ENCODE measurements around the gene TYMS. TPM values are rescaled to one million over a fixed set of nuclear protein-coding genes. Genes with fewer than 3 reads are reported as not detected.
A peak's percentile ranks its signal among the peaks of the same experiment; 100 is the strongest.

TYMS gene
- total and polyA plus RNA-seq, 9 of the 15 experiments (the other 6 are each of a cell fraction or from before 2014, with no cell fraction given) = 69.1 to 409 (median 175) TPM

GRCh38 chr18:634551-635045, 22.9 kb upstream of the TYMS start:
- ChIA-PET POLR2A (interaction anchor here (0.6 to 1.4 kb wide), 2 partner anchors 9 to 1038 kb away, joined by 3 read pairs; no protein-coding TSS in a partner anchor), CTCF (ENCODE audit: low intra/inter-chr PET ratio) (no interaction called here)
- Histone ChIP-seq H2AFZ (ENCODE audit: low read depth, low read length) (0 out of 2 replicates have a peak overlapping the region, but pooled peaks have one; percentile 6), H3K4me1 (replicated peaks in 1 of 2; ENCODE audit: control insufficient read depth in 2 of 2, insufficient read depth in 2 of 2, low read length in 2 of 2) (peaks cover 0 to 2% of the 10 kb centered on the region in 2 experiments; a peak in 4 of 5 replicates), H4K20me1 (replicated peaks; ENCODE audit: control insufficient read depth, insufficient read depth, low read length) (no peaks in the 10 kb centered on the region), H3K36me3 (ENCODE audit: control insufficient read depth, insufficient read depth, low read length) (no peaks in the 10 kb centered on the region), H3K4me2 (ENCODE audit: insufficient read depth, low read length) (no peak overlapping the region), H3K79me2 (ENCODE audit: control insufficient read depth, insufficient read depth, low read length) (no peaks in the 10 kb centered on the region), H3K27me3 (ENCODE audit: control insufficient read depth in 2 of 2, insufficient read depth in 2 of 2, low read length in 2 of 2) (no peaks in the 10 kb centered on the region), H3K9me1 (ENCODE audit: control insufficient read depth, insufficient read depth, low read length) (no peaks in the 10 kb centered on the region), H3K27ac (ENCODE audit: extremely low read depth, low read depth, low read length) (no peak overlapping the region), H3K9me3 (replicated peaks; ENCODE audit: control insufficient read depth, insufficient read depth, low read depth, low read length) (peaks cover 2% of the 10 kb centered on the region; the same call in 1 of the 2 replicates), H3K4me3 (no peak overlapping the region), H3K9ac (ENCODE audit: insufficient read depth in 1 of 2, low read depth in 2 of 2, low read length in 2 of 2) (no peak overlapping the region)
- no peak for DNase-seq (ENCODE audit: extremely low read depth in 1 of 4, low spot score in 3 of 4)
- in situ Hi-C loops (cut with MboI) = no loop called here
- WGBS (ENCODE audit: insufficient coverage, low coverage, missing lambda C conversion rate) = 87% methylated on average over 2 of the region's 2 CpGs
- intact Hi-C loops (cut with micrococcal nuclease) = no loop called here
- FAIRE-seq = no peak
- no TSS peak for BruUV-seq (replicated peaks)
- TF ChIP-seq TEAD2 (tag; IDR thresholded peaks at IDR 0.05) (no peak), ZBED1 (IDR thresholded peaks at IDR 0.05) (no peak), ZBTB33 (CRISPR knock-in tag; IDR thresholded peaks at IDR 0.05) (peak; percentile 35; the same call in 1 of the 2 replicates), ZBTB9 (CRISPR knock-in tag; IDR thresholded peaks at IDR 0.05) (no peak), NR3C1 (CRISPR knock-in tag; IDR thresholded peaks at IDR 0.05) (no peak), CCNT2 (IDR thresholded peaks at IDR 0.05; ENCODE audit: borderline replicate concordance, extremely low read depth, insufficient read length, low read depth, low read length) (no peak), BDP1 (IDR thresholded peaks at IDR 0.05; ENCODE audit: insufficient read depth, insufficient read length) (no peak)
- ATAC-seq = no peak
